PC-3 (cell line): ENCODE measurements around the gene SLC25A26. TPM values are rescaled to one million over a fixed set of nuclear protein-coding genes. Genes with fewer than 3 reads are reported as not detected.

Source experiments
- ATAC-seq: fragments of 200-7000 bp; cut with Tn5 transposase; 2 replicates; pipeline ENCODE4 v1.9.1; 2020; ENCODE audit warnings: mild to moderate bottlenecking, moderate library complexity
- BruUV-seq: library from RNA; stranded (reverse); fragments of 400-500 nt; replicated peaks from 2 replicates; lab custom pipeline; 2021; lab: Mats Ljungman, UMichigan
- CTCF ChIA-PET: fragments of 300-600 bp; sonication (Branson Sonifier 250); formaldehyde crosslinking; loops from one replicate; lab custom pipeline; 2022; ENCODE audit warnings: antibody characterized with exemption; lab: Charles Lee
- POLR2A ChIA-PET: fragments of 300-600 bp; sonication (Branson Sonifier 250); formaldehyde crosslinking; loops from one replicate; lab custom pipeline; 2022; ENCODE audit warnings: antibody characterized with exemption; ENCODE audit not compliant: unreplicated experiment; lab: Charles Lee
- DNase-seq: peaks from one replicate; pipeline ENCODE4 v3.0.0-alpha.2; 2015
- H2AFZ ChIP-seq: fragments of 300-600 bp; sonication (generic); 2 replicates; pipeline ENCODE4 v1.6.0; 2016; ENCODE audit warnings: antibody characterized with exemption, low read length
- H3F3A ChIP-seq: fragments of 300-600 bp; sonication (generic); one replicate; pipeline ENCODE4 v1.6.0; 2017; ENCODE audit warnings: antibody characterized with exemption, low read length, control low read depth, mild to moderate bottlenecking; ENCODE audit not compliant: unreplicated experiment
- H3K27ac ChIP-seq: fragments of 300-600 bp; sonication (generic); 2 replicates; pipeline ENCODE4 v1.5.1; 2016; ENCODE audit warnings: mild to moderate bottlenecking, low read length
- H3K27me3 ChIP-seq: fragments of 300-600 bp; sonication (generic); 2 replicates; pipeline ENCODE4 v1.6.1; 2016; ENCODE audit warnings: low read length, mixed read lengths
- H3K36me3 ChIP-seq: fragments of 300-600 bp; sonication (generic); 2 replicates; pipeline ENCODE4 v1.6.1; 2016; ENCODE audit warnings: low read depth, mixed run types, low read length, mixed read lengths
- H3K4me1 ChIP-seq: fragments of 300-600 bp; sonication (generic); 2 replicates; pipeline ENCODE4 v1.5.1; 2016; ENCODE audit warnings: low read length; ENCODE audit not compliant: insufficient read depth
- H3K4me2 ChIP-seq: fragments of 300-600 bp; sonication (generic); 2 replicates; pipeline ENCODE4 v1.6.0; 2016; ENCODE audit warnings: low read length
- H3K4me3 ChIP-seq: fragments of 300-600 bp; sonication (generic); 2 replicates; pipeline ENCODE4 v1.5.1; 2016; ENCODE audit warnings: mild to moderate bottlenecking, low read length, mixed read lengths
- H3K79me2 ChIP-seq: fragments of 300-600 bp; sonication (generic); 2 replicates; pipeline ENCODE4 v1.6.1; 2017; ENCODE audit warnings: low read length, mixed read lengths
- H3K9ac ChIP-seq: fragments of 300-600 bp; sonication (generic); 2 replicates; pipeline ENCODE4 v1.6.0; 2016; ENCODE audit warnings: mild to moderate bottlenecking, low read length
- H3K9me2 ChIP-seq: fragments of 300-600 bp; sonication (generic); replicated peaks from 2 replicates; pipeline ENCODE4 v1.6.1; 2016; ENCODE audit warnings: mixed run types, low read length, mixed read lengths
- H3K9me3 ChIP-seq: fragments of 300-600 bp; sonication (generic); 2 replicates; pipeline ENCODE4 v1.6.1; 2016; ENCODE audit warnings: low read length, mixed read lengths
- H4K20me1 ChIP-seq: fragments of 300-600 bp; sonication (generic); 2 replicates; pipeline ENCODE4 v1.6.1; 2016; ENCODE audit warnings: low read length, mixed read lengths
- CTCF ChIP-seq: fragments of 300-600 bp; sonication (generic); conservative IDR thresholded peaks from 2 replicates; pipeline ENCODE4 v1.5.1; 2017; ENCODE audit warnings: antibody characterized with exemption, low read depth, mild to moderate bottlenecking, low read length
- EZH2 ChIP-seq: fragments of 300-600 bp; sonication (generic); IDR thresholded peaks from one replicate; pipeline ENCODE4 v1.6.1; 2017; ENCODE audit warnings: antibody characterized with exemption, mild to moderate bottlenecking, low read length; ENCODE audit not compliant: unreplicated experiment
- EZH2phosphoT487 ChIP-seq: fragments of 300-600 bp; sonication (generic); IDR thresholded peaks from 2 replicates; pipeline ENCODE4 v1.6.1; 2018; ENCODE audit warnings: mild to moderate bottlenecking, antibody characterized with exemption, low read length, borderline replicate concordance
- intact Hi-C: fragments of 100-400 bp; cut with micrococcal nuclease; formaldehyde crosslinking; loops from 2 replicates; pipeline ENCODE4 v1.9.0; 2023
- total RNA-seq: library from RNA; depleted of rRNA; stranded (reverse); fragments of >200 nt; gene quantifications from 2 replicates; pipeline ENCODE4 v1.2.3, GENCODE V29; 2014

The SLC25A26 gene
- total RNA-seq, 1 experiment from 2014 or later: 7.9 TPM

GRCh38 chr3:66383023-66383422 is 162.2 kb downstream of the SLC25A26 start:
- H3K36me3 ChIP-seq: no peaks in the 10 kb centered on the region
- no peak overlapping the region for H3K4me2 ChIP-seq
- no peak overlapping the region for H3K4me3 ChIP-seq
- no peaks in the 10 kb centered on the region for H3K79me2 ChIP-seq
- H3F3A ChIP-seq: no peaks in the 10 kb centered on the region
- BruUV-seq: no TSS peak
- no peak overlapping the region for H3K27ac ChIP-seq
- POLR2A ChIA-PET: no interaction called here
- intact Hi-C loops: no loop called here
- no peak overlapping the region for H2AFZ ChIP-seq
- no peaks in the 10 kb centered on the region for H4K20me1 ChIP-seq
- no peaks in the 10 kb centered on the region for H3K9me3 ChIP-seq
- ATAC-seq (no peak), DNase-seq (no peak)
- no peaks in the 10 kb centered on the region for H3K27me3 ChIP-seq
- no peaks in the 10 kb centered on the region for H3K9me2 ChIP-seq
- TF ChIP-seq EZH2 (no peak), EZH2phosphoT487 (no peak), CTCF (no peak)
- H3K9ac ChIP-seq: no peak overlapping the region
- CTCF ChIA-PET: no interaction called here
- H3K4me1 ChIP-seq: no peaks in the 10 kb centered on the region

- Histone ChIP-seq H3K36me3 (no peaks in the 10 kb centered on the region), H2AFZ (no peak overlapping the region), H3F3A (no peaks in the 10 kb centered on the region), H3K4me3 (no peak overlapping the region), H3K79me2 (no peaks in the 10 kb centered on the region), H3K27me3 (no peaks in the 10 kb centered on the region), H3K4me2 (no peak overlapping the region), H3K9me2 (no peaks in the 10 kb centered on the region), H4K20me1 (no peaks in the 10 kb centered on the region), H3K27ac (no peak overlapping the region), H3K9ac (no peak overlapping the region), H3K9me3 (no peaks in the 10 kb centered on the region), H3K4me1 (no peaks in the 10 kb centered on the region)
- no TSS peak for BruUV-seq
- ChIA-PET CTCF (no interaction called here), POLR2A (no interaction called here)
- DNase-seq (no peak), ATAC-seq (no peak)
- TF ChIP-seq CTCF: no peak
- TF ChIP-seq EZH2phosphoT487: no peak
- TF ChIP-seq EZH2: no peak
- intact Hi-C loops: no loop called here
Measured at GRCh38 chr3:66383998-66384745, 163.4 kb downstream of the SLC25A26 start.

- Histone ChIP-seq H3K36me3 (no peaks in the 10 kb centered on the region), H3K27ac (no peak overlapping the region), H2AFZ (no peak overlapping the region), H3F3A (no peaks in the 10 kb centered on the region), H3K4me2 (no peak overlapping the region), H3K9me2 (no peaks in the 10 kb centered on the region), H3K9me3 (no peaks in the 10 kb centered on the region), H3K4me3 (no peak overlapping the region), H3K4me1 (no peaks in the 10 kb centered on the region), H3K9ac (no peak overlapping the region), H3K79me2 (no peaks in the 10 kb centered on the region), H3K27me3 (no peaks in the 10 kb centered on the region), H4K20me1 (no peaks in the 10 kb centered on the region)
- BruUV-seq: no TSS peak
- TF ChIP-seq EZH2phosphoT487 (no peak), CTCF (no peak)
- DNase-seq: no peak
- ATAC-seq: no peak
- POLR2A ChIA-PET: no interaction called here
- intact Hi-C loops: no loop called here
- CTCF ChIA-PET: no interaction called here
Measured at GRCh38 chr3:66385066-66385465, 164.3 kb downstream of the SLC25A26 start.
